HG03342 (cell line): ENCODE data around the gene IRX3.

Experiments
- ATAC-seq: cut with Tn5 transposase; IDR thresholded peaks from one replicate; pipeline ENCODE4 v1.9.1; 2021; ENCODE audit warnings: mild to moderate bottlenecking, moderate library complexity; ENCODE audit not compliant: unreplicated experiment

Gene IRX3

GRCh38 chr16:54240271-54241129 is 46.1 kb downstream of the IRX3 start:
- no peak for ATAC-seq

DNA sequence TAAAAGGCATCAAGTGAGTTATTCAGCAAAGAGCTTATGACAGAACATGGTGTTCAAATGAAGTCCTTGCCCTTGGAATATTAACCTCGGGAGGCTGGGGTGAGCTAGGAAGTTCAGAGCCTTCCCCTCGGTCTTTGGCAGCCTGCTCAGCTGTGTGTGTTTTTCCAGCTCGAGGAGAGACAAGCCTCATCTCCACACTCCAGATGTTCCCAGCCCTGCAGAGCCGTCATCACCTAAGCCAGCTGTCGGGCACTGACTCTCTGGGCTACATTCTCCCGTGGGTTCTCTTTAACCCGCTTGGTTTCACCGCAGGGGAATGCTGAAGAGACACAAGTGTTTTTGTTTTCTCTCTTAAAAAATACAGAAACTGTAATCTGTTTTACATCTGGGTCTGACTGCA is 47.1 kb downstream of the IRX3 start:
- no peak for ATAC-seq

DNA sequence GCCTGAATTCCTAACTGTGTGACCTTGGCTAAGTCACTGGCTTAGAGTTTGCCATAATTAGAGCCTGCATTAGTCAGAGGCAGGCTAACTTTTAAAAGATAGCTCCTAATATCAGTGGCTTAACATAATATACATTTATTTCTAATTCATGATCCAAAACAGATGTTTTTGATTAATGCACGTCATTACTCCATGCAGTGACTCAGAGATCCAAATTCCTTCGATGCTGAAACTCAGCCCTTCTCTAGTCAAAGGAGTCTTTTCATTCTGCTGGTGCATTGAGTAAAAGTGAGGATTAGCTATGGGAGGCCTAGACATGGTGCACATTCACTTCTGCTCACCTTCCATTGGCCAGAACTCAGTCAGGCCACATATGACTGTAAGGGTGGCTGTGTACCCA is 49.8 kb downstream of the IRX3 start:
- no peak for ATAC-seq

GRCh38 chr16:54233615-54234014 is 53.0 kb downstream of the IRX3 start:
- ATAC-seq = no peak
